GM19467 (cell line): ENCODE measurements around the gene KASH5.
"Not testable (repeated sequence)": the region's sequence is repeated elsewhere in the genome, so short reads cannot be mapped to it uniquely, and the experiment has no call there.

Experiments
- ATAC-seq: cut with Tn5 transposase; IDR thresholded peaks from one replicate; pipeline ENCODE4 v1.9.1; 2021; ENCODE audit warnings: mild to moderate bottlenecking, moderate library complexity; ENCODE audit not compliant: unreplicated experiment

The KASH5 gene

DNA sequence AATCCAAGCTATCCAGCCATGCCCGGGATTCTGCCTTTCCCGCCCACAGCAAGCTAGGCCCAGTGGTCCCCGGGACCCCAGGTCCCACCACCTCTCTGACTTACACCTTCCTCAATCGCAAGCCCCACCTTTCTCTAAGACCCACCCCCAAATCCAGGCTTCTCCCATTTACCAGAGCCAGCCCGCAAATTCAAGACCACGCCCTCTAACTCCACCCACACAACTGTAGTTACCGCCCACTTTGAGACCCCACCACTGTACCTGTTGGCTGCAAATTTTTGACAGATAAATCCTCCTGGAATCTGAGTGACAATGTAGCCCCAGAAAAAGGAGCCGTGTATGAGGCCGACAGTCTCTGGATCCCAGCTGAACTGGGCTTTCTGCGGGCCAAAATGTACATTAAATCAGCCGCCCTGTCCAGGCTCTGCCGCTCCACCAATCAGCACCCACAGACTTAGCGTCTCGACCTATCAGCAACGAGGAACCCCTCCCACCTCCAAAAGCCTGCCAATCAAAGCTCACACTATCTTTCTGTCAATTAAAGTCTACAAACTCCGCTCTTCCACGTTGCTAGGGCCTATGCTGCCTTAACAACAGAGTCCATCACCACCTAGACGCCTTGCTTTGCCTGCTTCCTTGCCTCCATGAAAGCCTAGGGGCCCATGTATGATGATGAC, 47.0 kb downstream of the KASH5 start:
- no peak for ATAC-seq

DNA sequence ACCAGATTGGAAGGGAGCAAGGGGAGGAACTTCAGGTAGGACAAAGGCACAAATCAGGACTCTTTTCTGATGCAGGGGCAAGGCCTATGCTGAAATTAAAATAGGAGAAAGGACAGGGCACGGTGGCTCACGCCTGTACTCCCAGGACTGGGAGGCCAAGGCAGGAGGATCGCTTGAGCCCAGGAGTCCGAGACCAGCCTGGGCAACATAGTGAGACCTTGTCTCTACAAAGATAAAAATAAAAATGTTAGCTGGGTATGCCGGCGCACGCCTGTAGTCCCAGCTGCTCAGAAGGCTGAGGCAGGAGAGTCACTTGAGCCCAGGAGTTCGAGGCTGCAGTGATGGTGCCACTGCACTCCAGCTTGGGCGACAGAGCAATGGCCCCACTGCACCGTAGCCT, 47.6 kb downstream of the KASH5 start:
- no peak for ATAC-seq

DNA sequence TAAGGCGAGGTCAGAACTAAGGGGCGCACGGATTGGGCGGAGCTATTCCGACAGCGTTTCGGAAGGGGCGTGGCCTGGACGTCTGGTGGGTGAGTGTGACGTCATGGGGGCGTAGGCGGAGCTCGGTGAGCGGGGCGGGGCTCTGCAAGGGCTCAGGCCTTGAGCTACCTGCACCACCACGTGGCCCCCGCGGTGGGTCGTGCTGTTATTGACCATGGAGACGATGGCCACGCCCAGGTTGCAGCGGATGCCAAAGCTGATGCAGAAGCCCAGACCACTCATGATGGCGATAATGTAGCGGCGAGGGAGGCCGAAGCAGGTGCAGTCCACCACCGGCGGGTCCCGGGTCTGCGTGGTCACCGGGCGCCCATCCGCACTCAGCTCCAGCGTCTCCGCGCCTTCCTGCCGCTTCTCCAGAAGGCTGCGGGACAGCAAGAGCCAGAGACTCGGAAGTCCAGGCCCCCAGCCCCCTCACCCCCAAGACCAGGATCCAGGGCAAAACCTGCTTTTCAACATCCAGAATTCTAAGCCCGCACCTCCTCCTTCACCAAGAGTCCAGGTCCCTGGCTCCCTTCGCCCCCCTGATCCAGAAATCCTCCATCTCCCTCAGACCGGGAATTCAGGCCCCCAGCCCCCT, 48.5 kb downstream of the KASH5 start:
- no peak for ATAC-seq

DNA sequence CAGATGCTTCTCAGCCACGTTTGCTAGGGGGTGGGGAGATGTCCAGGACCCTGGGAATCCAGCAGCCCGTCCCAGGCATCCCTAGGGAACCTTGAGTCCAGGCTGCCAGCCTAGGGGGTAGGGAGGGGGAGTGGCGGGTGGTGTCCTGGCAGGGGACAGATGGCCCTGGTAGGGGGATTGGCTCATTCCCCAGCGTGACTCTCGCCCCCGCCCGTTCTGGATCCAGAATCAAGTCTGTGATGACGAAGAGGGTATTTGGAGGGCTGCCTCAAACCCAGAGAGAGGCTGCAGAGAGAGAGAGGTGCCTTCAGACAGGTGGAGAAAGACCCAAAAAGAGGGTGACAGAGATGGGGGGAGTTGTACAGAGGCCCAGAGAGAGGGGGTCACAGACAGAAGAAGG, 49.2 kb downstream of the KASH5 start:
- ATAC-seq = no peak

DNA sequence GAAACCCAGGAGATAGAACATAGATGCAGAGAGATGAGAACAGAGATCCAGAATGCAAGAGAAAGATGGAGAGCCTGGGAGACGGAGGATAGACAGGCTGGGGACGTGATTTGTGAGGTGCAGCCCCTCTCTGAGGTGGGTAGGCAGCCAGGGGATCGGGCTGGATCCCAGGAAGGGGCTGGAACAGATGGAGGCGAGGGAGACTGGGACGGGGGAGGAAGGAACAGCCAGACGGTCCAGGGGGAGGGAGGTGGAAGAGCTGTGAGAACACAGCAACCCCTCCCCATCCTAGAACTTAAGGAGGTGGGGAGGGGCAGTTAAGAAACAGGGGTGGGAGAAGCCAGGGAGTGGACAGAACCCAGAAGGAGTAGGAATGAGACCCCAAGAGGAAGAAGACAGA, 50.2 kb downstream of the KASH5 start:
- no peak for ATAC-seq

DNA sequence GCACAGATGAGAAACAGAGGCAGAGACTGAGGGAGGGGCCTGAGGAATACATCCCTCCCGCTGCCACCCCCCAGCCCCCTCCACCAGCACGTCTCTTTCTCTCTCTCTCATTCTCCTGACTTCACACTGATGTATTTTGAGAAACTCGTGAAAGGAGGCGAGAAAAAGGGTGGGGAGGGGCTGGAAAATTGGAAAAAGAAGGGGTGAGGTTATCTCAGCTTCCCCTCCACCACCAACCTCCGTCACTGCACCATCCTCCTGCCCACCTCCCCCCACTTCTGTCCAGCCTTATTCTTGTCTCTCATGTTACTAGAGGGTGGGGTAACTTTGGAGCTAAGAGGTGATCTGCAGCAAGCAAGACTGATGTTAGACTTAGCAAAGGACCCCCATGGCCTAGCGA, 51.8 kb downstream of the KASH5 start:
- ATAC-seq = no peak

DNA sequence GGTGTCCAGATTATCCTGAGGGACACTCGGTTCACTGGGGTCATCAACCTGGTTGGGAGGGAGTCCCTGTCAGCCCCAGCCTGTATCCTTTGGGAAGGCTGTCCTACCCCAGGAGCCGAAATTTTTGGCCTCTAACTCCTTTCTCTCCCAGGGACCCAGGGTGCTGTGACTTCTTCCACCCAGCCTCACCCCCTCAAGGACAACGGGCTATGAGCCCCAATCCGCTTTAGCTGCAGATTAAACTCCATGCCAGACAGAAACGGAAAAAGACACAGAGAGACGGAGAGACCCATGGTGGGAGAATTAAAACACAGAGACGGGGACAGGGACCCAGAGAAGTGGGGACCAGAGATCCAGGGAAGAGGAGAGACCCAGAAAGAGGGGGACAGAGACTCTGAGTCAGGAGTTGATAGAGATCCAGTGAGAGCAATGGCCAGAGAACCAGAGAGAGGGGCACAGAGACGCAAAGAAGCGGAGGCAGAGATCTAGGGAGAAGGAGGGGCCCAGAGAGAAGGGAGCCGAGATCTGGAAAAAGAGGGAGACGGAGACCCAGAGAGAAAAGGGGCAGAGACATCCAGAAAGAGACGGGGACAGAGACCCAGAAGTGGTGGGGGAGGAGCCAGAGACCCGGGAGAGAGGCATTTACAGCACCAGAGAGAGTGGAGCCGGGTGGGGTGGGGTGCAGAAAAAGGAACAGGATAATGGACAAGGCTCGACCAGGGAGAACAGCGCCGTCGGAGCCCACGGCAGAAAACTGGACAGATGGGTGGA, 52.6 kb downstream of the KASH5 start:
- ATAC-seq = no peak

DNA sequence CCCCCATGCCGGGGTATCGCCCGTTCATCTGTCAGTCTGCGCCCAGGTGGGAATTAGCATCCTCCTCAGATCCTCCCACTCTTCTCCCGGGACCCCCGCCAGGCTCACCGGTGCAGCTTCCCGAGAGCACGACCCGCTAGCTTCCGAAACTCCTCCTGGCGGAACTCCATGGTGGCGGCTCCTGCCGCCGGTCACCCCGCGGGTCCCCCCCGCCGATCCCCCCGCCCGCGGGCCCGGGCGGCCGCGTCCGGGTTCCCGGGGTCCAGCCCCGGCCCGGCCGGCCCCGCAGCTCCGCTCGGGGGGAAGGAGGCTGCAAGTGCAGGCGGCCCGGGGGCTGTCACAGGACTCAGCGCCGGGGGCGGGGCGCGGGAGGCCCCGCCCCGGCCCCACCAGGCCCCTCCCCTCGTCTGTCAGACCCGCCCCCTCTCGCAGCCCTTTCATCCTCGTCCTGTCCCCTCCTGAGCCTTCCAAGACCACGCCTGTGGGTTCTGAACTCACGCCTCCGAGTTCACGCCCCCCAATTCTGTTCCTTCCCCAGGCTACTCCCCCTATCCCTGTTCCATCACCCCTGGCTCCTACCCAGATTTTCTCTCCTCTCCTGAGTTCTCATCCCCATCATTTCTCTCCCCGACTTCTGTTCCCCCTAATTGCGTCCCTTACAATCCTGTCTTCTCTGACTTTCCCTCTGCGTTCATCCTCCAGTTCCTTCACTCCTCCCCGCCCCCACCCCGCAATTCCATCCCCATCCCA, 53.3 kb downstream of the KASH5 start, which contains the start of gene SLC17A7:
Gene SLC17A7, minus strand, starts transcription at position 318 of the 750 bp plus-strand sequence. Its CDS starts 148 bp downstream, at position 170.
- no peak for ATAC-seq

DNA sequence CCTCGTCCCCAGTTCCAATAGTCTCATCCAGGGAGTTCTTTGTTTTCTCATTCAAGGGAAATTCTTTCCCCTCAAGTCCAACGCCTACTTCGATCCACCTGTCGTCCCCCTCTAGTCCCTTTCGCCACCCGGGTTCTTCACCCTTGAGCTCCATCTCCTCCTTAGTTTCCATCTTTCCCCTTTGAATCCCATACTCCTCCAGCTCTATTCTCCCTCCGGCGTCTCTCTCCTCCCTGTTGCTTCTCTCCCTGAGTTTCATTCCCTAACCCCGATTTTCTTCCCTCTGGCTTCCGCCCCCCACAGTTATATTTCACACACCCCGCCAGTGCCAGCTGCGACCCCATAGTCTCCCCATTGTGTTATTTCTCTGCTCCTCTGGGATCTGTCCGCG, 53.9 kb downstream of the KASH5 start:
- no peak for ATAC-seq

DNA sequence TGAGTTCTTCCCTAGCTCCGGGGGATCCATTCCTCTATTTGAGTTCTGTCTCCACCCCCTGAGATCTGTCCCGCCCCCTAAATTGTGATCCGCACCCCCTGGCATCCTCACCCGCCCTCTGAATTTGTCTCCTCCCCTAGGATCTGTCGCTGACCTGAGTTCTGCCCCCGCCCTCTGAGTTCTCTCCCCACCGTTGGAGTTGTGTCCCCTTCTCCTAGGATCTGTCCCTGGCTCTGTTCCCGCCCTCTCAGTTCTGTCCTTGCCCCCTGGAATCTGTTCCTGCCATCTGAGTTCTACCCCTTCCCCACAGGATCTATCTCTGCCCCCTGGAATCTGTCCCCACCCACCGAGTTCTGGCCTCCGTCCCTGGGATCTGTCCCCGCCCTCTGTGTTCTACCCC, 54.3 kb downstream of the KASH5 start:
- no peak for ATAC-seq

DNA sequence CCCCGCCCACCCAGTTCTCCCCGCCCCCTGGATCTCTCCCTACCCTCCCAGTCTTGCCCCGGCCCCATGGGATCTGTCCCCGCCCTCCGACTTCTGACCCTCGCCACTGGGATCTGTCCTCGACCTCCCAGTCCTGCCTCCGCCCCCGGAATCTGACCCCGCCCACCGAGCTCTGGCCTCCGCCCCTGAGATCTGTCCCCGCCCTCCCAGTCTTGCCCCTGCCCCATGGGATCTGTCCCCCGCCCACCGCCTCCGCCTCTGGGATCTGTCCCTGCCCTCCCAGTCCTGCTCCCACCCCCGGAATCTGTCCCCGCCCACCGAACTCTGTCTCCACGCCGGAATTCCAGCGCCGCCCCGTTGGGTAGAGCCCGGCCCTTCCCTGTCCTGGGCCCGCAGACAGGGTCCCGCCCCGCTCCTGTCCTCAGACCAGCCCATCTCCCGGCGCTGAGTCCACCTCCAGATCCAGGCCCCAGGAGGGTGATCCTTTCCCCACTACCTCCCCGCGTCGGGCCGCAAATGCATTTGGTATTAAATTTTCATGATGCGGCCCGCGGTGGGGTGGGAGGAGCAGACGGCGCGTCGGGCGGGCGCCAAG, 54.8 kb downstream of the KASH5 start:
- peak; percentile 15 for ATAC-seq

DNA sequence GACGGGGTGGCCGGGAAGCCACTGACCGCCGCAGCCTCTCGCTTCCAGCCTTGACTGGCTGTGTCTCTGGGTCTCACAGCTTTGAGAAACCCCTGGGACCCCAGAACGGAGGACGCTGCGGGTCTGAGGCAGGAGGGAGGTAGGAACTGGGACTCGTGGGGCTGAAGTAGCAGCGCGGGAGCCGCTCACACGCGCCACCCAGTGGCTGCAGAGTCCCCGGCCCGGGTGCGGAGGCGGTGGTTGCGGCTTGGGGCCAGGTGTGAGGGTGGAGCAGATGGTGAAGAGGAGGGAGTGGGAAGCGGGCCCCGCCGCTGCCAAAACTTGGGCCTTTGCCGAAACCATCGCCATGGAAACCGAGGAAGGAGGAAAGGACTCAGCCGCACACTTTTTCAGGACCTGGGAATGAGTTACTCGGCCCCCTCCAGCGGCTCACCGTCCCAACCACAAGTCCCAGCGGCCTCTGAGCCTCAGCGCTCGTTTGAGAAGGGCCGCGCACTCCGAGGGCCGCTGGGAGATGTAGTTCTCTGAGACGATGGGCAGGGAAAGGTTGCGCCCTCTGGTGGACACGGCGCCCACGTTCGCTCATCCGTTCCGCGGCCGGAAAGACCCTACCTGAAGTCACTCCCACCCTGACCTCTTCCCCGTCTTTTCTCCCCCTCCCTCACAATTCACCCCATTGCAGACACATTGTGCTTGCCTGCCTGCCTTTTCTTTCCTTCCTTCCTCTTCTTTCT, 55.5 kb downstream of the KASH5 start:
- peak; percentile 79 for ATAC-seq

DNA sequence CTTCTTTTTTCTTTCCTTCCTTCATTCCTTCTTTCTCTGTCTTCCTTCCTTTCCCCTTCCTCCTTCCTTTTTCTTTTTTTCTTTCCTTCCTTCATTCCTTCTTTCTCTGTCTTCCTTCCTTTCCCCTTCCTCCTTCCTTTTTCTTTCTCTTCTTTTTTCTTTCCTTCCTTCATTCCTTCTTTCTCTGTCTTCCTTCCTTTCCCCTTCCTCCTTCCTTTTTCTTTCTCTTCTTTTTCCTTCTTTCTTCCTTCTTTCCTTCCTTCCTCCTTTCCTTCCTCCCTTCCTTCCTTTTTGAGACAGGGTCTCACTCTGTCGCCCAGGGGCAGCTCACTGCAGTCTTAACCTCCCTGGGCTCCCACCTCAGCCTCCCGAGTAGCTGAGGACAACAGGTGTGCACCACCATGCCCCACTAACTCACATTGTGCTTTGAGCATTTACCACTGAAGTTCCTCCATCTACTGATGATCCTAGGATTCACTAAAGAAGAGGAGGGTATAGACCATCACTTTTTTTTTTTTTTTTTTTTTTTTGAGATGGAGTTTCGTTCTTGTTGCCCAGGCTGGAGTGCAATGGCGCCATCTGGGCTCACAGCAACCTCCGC, 56.2 kb downstream of the KASH5 start:
- ATAC-seq = not testable (repeated sequence)

DNA sequence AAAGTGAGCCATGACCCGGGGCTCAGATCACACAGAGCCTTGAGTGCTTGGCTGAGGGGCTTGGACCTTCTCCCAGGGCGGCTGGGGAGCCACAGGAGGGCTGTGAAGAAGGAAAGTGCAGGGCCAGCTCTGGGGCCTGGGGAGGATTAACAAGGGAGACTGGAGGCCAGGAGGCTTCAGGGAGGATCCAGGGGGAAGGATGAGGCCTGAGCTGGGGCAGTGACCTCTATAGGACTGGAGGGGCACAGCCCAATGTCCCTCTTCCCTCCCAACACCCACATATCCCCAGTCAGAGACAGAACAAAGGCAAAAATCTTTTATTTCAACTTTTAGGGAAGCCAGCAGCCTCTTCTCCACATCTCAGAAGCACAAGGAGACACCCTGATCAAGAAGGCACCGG, 57.9 kb downstream of the KASH5 start:
- no peak for ATAC-seq

DNA sequence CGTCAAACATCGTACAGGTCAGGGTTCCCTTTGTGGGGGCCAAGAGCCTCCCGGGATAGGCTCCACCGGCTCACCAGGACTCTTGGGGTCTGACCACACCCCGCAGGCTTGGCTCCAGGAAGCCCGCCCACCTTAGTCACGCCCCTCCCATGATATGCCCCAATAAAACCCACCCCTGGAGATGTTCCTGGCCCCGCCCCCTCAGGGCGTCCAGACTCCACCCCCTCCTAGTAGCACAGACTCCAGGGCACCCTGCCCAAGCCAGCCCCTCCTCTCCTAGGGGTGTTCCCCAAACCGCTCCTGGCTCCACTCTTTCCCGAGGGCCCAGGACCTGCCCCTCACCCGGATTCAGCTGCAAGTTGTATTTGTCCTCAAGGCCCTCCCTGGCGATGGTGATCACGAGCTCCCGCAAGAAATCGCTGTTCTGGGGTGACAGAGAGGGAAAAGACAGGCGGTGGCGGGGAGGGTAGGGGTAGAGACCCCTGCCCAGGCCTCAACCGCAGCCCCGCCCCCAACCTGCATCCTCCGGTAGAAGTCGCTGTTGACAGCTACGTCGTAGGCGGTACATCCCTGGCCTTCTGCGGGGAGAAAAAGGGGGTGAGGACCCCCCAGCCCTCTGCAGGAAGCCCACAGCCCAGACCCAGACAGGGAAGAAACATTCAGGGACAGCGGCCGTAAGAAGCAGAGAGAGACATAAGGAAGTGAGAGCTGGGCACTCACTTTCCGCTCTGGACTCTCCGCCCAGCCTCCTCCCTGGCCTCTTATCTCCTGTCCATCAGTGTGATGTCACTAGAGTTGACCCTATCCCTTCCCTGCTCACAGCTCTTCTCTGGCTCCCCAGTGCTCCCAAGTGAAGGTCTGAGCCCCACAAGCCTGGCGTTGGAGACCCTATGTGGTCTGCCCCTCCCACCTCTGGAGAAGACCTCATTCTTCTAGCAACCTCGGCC, 59.7 kb downstream of the KASH5 start:
- ATAC-seq = no peak

DNA sequence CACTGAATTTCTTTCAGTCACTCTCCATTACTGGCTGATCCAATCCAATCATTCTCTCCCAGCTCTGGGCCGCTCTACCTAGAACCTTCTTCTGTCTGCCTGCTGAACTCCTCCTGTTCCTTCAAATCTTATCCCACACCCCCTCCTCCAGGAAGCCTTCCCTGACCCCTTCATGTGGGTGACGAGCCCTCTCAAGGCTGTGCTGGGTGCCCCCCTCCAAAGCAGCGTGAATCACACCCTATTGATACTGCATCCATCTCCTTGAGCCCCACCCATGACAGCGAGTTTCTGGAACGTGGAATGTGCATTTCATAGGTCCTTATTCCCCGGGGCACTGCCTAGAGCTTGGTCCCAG, 60.4 kb downstream of the KASH5 start:
- ATAC-seq = no peak

DNA sequence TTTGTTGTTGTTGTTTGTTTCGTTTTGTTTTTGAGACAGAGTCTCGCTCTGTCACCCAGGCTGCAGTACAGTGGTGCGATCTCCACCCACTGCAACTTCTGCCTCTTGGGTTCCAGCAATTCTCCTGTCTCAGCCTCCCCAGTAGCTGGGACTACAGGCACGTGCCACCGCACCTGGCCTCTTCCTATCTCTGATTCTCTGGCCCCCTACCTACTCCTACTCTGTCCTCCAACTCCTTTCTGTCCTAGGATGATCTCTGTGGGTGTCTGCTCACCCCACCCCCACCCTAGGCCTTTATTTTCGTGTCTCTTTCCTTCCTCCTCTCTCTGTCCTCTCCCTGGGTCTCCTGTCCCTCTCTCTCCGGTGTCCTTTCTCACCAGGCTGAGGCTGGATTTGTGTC, 62.4 kb downstream of the KASH5 start:
- no peak for ATAC-seq

DNA sequence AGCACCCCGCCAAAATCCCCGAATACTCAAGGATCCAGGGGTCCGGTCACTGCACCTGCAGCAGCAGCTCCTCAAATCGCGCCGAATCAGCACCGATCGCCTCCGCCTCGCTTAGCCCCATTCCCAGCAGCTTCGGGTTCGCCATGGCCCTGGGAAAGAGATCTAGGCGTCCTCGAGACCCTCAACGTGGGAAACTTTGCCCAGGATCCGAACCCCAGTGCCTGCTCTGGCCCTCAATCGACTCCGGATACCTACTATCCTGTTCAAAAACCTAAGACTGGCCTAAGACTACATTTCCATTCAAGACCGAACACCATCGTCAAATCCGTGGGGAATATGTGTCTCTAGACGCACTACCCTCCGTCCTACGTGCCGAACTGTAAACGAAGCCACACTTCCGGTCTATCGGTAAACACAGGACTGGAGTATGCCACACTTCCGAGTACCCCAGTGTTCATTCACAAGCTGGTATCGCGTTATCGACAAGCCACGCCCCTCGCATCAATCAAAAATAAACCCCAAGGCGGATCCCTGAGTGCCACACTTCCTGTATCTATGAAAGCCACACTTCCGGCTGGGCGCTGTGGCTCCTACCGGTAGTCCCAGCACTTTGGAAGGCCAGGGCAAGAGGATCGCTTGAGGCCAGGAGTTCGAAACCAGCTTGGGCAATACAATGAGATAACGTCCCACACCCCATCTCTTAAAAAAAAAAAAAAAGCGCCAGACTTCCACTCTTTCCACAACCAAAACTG, 63.6 kb downstream of the KASH5 start, which contains the start of gene PIH1D1:
Gene PIH1D1, minus strand, starts transcription at position 385 of the 752 bp plus-strand sequence. Its CDS starts 240 bp downstream, at position 145.
- peak; percentile 56 for ATAC-seq
